A549 (cell line): ENCODE measurements around the gene USO1.

ENCODE experiments used
- CEBPB ChIP-seq, 2 experiments: fragments of >200 bp in 1 of 2; sonication (Bioruptor Twin) in 1 of 2; formaldehyde crosslinking in 1 of 2; IDR thresholded peaks; 2 replicates each; pipeline ENCODE4 v1.6.1; 2012 to 2016
- CHD2 ChIP-seq: fragments of 150-350 bp; IDR thresholded peaks from 2 replicates; pipeline ENCODE4 v1.6.1; 2014; ENCODE audit warnings: low read length; ENCODE audit not compliant: partially characterized antibody
- EHMT2 ChIP-seq: fragments of 200-600 bp; sonication (generic); IDR thresholded peaks from 2 replicates; pipeline ENCODE4 v1.6.1; 2016; ENCODE audit warnings: antibody characterized with exemption, low read depth, mild to moderate bottlenecking, moderate library complexity
- EP300 ChIP-seq, 2 experiments: fragments of >200 bp; sonication (Bioruptor Twin); formaldehyde crosslinking; IDR thresholded peaks; 2 replicates in 1 of 2; 3 replicates in 1 of 2; pipeline ENCODE4 v1.6.1; 2016 to 2017
- GATA3 ChIP-seq: IDR thresholded peaks from 2 replicates; pipeline ENCODE4 v1.6.1; 2012; ENCODE audit warnings: borderline replicate concordance
- RAD21 ChIP-seq, 2 experiments: fragments of >200 bp in 1 of 2; sonication (Bioruptor Twin) in 1 of 2; formaldehyde crosslinking in 1 of 2; IDR thresholded peaks in 1 of 2; conservative IDR thresholded peaks in 1 of 2; 2 replicates in 1 of 2; 3 replicates in 1 of 2; pipeline ENCODE4 v1.6.1; 2012 to 2018; ENCODE audit warnings: inconsistent platforms in 1 of 2
- REST ChIP-seq: fragments of 200-600 bp; sonication (generic); IDR thresholded peaks from 2 replicates; pipeline ENCODE4 v1.6.1; 2016; ENCODE audit warnings: antibody characterized with exemption, mild to moderate bottlenecking, moderate library complexity
- TF ChIP-seq, protein P1 (sequence below): fragments of >200 bp; sonication (Bioruptor Twin); formaldehyde crosslinking; IDR thresholded peaks from 3 replicates; pipeline ENCODE4 v1.5.1; 2016

- TF ChIP-seq REST, result no peak
- TF ChIP-seq CHD2, result no peak
- no peak for TF ChIP-seq EP300 (IDR thresholded peaks at IDR 0.05)
- no peak for TF ChIP-seq GATA3
- TF ChIP-seq, protein P1, sequence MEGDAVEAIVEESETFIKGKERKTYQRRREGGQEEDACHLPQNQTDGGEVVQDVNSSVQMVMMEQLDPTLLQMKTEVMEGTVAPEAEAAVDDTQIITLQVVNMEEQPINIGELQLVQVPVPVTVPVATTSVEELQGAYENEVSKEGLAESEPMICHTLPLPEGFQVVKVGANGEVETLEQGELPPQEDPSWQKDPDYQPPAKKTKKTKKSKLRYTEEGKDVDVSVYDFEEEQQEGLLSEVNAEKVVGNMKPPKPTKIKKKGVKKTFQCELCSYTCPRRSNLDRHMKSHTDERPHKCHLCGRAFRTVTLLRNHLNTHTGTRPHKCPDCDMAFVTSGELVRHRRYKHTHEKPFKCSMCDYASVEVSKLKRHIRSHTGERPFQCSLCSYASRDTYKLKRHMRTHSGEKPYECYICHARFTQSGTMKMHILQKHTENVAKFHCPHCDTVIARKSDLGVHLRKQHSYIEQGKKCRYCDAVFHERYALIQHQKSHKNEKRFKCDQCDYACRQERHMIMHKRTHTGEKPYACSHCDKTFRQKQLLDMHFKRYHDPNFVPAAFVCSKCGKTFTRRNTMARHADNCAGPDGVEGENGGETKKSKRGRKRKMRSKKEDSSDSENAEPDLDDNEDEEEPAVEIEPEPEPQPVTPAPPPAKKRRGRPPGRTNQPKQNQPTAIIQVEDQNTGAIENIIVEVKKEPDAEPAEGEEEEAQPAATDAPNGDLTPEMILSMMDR, result no peak
- no peak for TF ChIP-seq CEBPB (IDR thresholded peaks at IDR 0.05)
- no peak for TF ChIP-seq EHMT2
- no peak for TF ChIP-seq RAD21 (conservative IDR thresholded peaks at IDR 0.05 in 1 of 2, IDR thresholded peaks at IDR 0.05 in 1 of 2)
Observed at GRCh38 chr4:75678473-75678872, 45.9 kb upstream of the USO1 start.
